HepG2 (cell line): ENCODE measurements around the gene CYB5A. TPM values are rescaled to one million over a fixed set of nuclear protein-coding genes. Genes with fewer than 3 reads are reported as not detected.

ENCODE experiments used
- ARID2 ChIP-seq: sonication (generic); formaldehyde crosslinking; IDR thresholded peaks from 2 replicates; pipeline ENCODE4 v1.8.1; 2022; ENCODE audit warnings: mild to moderate bottlenecking, missing genetic modification reagents, borderline replicate concordance
- ARNT2 ChIP-seq: sonication (generic); formaldehyde crosslinking; IDR thresholded peaks from 2 replicates; pipeline ENCODE4 v1.8.0; 2022; ENCODE audit warnings: mild to moderate bottlenecking, low read depth, missing genetic modification reagents, moderate library complexity
- FOSL2 ChIP-seq: sonication (generic); formaldehyde crosslinking; IDR thresholded peaks from 2 replicates; pipeline ENCODE4 v1.4.0; 2020; ENCODE audit warnings: missing genetic modification reagents
- FOXK2 ChIP-seq: fragments of 450-650 bp; IDR thresholded peaks from 2 replicates; pipeline ENCODE4 v1.6.1; 2016
- GATAD2A ChIP-seq: IDR thresholded peaks from 2 replicates; pipeline ENCODE4 v1.6.1; 2016
- GTF3A ChIP-seq: sonication (generic); formaldehyde crosslinking; conservative IDR thresholded peaks from 2 replicates; pipeline ENCODE4 v1.4.0; 2020; ENCODE audit warnings: mild to moderate bottlenecking, missing genetic modification reagents
- HNF4A ChIP-seq: sonication (generic); formaldehyde crosslinking; IDR thresholded peaks from 2 replicates; pipeline ENCODE4 v1.4.0; 2020; ENCODE audit warnings: missing genetic modification reagents
- HNF4G ChIP-seq, 2 experiments: sonication (generic) in 1 of 2; formaldehyde crosslinking in 1 of 2; IDR thresholded peaks; 2 replicates each; pipeline versions ENCODE4 v1.4.0 to v1.6.1; 2011 to 2020; ENCODE audit warnings: borderline replicate concordance in 2 of 2, low read depth in 2 of 2, mild to moderate bottlenecking in 2 of 2, low read length in 1 of 2, missing genetic modification reagents in 1 of 2, moderate library complexity in 1 of 2
- MAFF ChIP-seq: IDR thresholded peaks from 2 replicates; pipeline ENCODE4 v1.6.1; 2011; ENCODE audit warnings: low read depth, low read length, improper control_type of control experiment
- MAFK ChIP-seq, 2 experiments: IDR thresholded peaks in 1 of 2; conservative IDR thresholded peaks in 1 of 2; 2 replicates each; pipeline ENCODE4 v1.6.1; 2011; ENCODE audit warnings: improper control_type of control experiment in 2 of 2, low read length in 2 of 2
- MED1 ChIP-seq: sonication (generic); formaldehyde crosslinking; IDR thresholded peaks from 2 replicates; pipeline ENCODE4 v1.4.0; 2020; ENCODE audit warnings: missing genetic modification reagents
- MED8 ChIP-seq: sonication (generic); formaldehyde crosslinking; IDR thresholded peaks from 2 replicates; pipeline ENCODE4 v1.8.1; 2023; ENCODE audit warnings: mild to moderate bottlenecking, missing genetic modification reagents; ENCODE audit not compliant: insufficient replicate concordance
- MXI1 ChIP-seq: IDR thresholded peaks from 3 replicates; pipeline ENCODE4 v1.6.1; 2012; ENCODE audit warnings: low read depth, low read length, inconsistent platforms, borderline replicate concordance
- NR2C2 ChIP-seq: sonication (generic); formaldehyde crosslinking; IDR thresholded peaks from 2 replicates; pipeline ENCODE4 v1.4.0; 2020; ENCODE audit warnings: missing genetic modification reagents, mild to moderate bottlenecking, moderate library complexity, borderline replicate concordance
- NR2F1 ChIP-seq, 2 experiments: fragments of 450-650 bp in 1 of 2; formaldehyde crosslinking in 1 of 2; IDR thresholded peaks; 2 replicates each; pipeline versions ENCODE4 v1.5.0 to v1.6.1; 2016 to 2020; ENCODE audit warnings: mild to moderate bottlenecking in 1 of 2, missing compliant biosample characterization in 1 of 2, missing genetic modification reagents in 1 of 2, moderate library complexity in 1 of 2
- POLR2AphosphoS2 ChIP-seq: IDR thresholded peaks from 2 replicates; pipeline ENCODE4 v1.6.1; 2011; ENCODE audit warnings: low read depth, low read length, improper control_type of control experiment
- PPARG ChIP-seq: conservative IDR thresholded peaks from 2 replicates; pipeline ENCODE4 v1.6.1; 2016; ENCODE audit warnings: missing biosample characterization, missing genetic modification reagents
- ZNF264 ChIP-seq: sonication (generic); formaldehyde crosslinking; IDR thresholded peaks from 2 replicates; pipeline ENCODE4 v1.4.0; 2020; ENCODE audit warnings: missing genetic modification reagents
- polyA plus RNA-seq, 8 experiments: library from polyadenylated mRNA; depleted of rRNA in 3 of 8; stranded (reverse) in 7 of 8; unstranded in 1 of 8; fragments of >200 nt; fragmentation: Illumina TruSeq in 4 of 8; extraction: Trizol in 4 of 8; gene quantifications; 2 replicates each; pipeline versions ENCODE4 v1.2.1 to v1.2.3, GENCODE V29; 2011 to 2016; ENCODE audit warnings: low read depth in 4 of 8, missing spikeins in 1 of 8, mixed read lengths in 1 of 8; ENCODE audit not compliant: insufficient read depth in 1 of 8
- total RNA-seq, 5 experiments: library from RNA; depleted of rRNA; stranded (reverse); fragments of >200 nt; fragmentation: Illumina TruSeq; extraction: Trizol; gene quantifications; 2 replicates each; pipeline ENCODE4 v1.2.3, GENCODE V29; 2016; ENCODE audit warnings: low read depth in 1 of 5
- TF ChIP-seq, protein P1 (sequence below): sonication (generic); formaldehyde crosslinking; conservative IDR thresholded peaks from 2 replicates; pipeline ENCODE4 v1.4.0; 2020; ENCODE audit warnings: mild to moderate bottlenecking, missing genetic modification reagents, moderate library complexity

CYB5A gene
- total and polyA plus RNA-seq, 2 of the 13 experiments (the other 11 are each of a cell fraction or from before 2014, with no cell fraction given): 215 to 356 TPM

DNA sequence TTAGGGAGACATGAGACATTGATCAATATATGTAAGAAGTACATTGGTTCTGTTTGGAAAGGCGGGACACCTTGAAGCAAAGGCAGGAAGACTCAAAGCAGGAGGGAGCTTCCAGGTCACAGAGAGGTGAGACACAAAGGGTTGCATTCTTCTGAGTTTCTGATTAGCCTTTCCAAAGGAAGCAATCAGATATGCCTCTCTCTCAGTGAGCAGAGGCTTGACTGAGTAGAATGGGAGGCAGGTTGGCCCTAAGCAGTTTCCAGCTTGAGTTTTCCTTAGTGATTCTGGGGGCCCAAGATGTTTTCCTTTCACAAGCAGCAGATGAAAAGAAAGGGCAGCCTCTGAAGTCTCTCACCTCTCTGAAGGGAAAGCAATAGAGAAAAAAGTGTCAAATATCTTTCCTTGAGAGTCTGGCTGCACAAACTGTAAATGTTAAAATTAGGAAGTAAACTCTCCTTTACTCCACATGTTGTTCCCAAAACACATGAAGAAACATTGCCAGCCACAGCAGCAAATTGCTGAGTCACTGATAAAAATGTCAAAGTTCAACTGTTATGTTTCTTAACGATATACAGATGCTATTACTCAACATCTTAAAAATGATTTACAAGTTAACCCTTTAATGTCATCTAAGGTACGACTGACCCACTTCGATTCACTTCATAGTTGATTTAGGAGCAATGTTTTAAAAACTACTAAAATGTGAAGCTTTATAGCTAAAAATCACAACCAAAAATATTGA is 40.3 kb downstream of the CYB5A start (continued):
- no peak for TF ChIP-seq ZNF264 (CRISPR knock-in tag)
- TF ChIP-seq MXI1: 0 out of 3 replicates have a peak, but pooled peaks have one; percentile 16
- peak; percentile 83 for TF ChIP-seq NR2C2 (CRISPR knock-in tag)
- TF ChIP-seq MAFF: peak; percentile 97
- TF ChIP-seq HNF4A (CRISPR knock-in tag): peak; percentile 68
- peak; percentile 9; the same call in 1 of the 2 replicates for TF ChIP-seq FOSL2 (CRISPR knock-in tag)
- TF ChIP-seq, protein P1, sequence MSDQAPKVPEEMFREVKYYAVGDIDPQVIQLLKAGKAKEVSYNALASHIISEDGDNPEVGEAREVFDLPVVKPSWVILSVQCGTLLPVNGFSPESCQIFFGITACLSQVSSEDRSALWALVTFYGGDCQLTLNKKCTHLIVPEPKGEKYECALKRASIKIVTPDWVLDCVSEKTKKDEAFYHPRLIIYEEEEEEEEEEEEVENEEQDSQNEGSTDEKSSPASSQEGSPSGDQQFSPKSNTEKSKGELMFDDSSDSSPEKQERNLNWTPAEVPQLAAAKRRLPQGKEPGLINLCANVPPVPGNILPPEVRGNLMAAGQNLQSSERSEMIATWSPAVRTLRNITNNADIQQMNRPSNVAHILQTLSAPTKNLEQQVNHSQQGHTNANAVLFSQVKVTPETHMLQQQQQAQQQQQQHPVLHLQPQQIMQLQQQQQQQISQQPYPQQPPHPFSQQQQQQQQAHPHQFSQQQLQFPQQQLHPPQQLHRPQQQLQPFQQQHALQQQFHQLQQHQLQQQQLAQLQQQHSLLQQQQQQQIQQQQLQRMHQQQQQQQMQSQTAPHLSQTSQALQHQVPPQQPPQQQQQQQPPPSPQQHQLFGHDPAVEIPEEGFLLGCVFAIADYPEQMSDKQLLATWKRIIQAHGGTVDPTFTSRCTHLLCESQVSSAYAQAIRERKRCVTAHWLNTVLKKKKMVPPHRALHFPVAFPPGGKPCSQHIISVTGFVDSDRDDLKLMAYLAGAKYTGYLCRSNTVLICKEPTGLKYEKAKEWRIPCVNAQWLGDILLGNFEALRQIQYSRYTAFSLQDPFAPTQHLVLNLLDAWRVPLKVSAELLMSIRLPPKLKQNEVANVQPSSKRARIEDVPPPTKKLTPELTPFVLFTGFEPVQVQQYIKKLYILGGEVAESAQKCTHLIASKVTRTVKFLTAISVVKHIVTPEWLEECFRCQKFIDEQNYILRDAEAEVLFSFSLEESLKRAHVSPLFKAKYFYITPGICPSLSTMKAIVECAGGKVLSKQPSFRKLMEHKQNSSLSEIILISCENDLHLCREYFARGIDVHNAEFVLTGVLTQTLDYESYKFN (CRISPR knock-in tag): peak; percentile 41
- no peak for TF ChIP-seq MED8 (CRISPR knock-in tag)
- TF ChIP-seq GATAD2A (CRISPR knock-in tag): peak; percentile 87
- peak; percentile 97 to 99 for TF ChIP-seq MAFK (conservative IDR thresholded peaks at IDR 0.05 in 1 of 2, IDR thresholded peaks at IDR 0.05 in 1 of 2; ENCODE audit: low read length in 2 of 2)
- TF ChIP-seq PPARG (CRISPR knock-in tag): peak; percentile 32; the same call in 1 of the 2 replicates
- no peak for TF ChIP-seq ARID2 (CRISPR knock-in tag)
- TF ChIP-seq POLR2AphosphoS2: peak; percentile 59; the same call in 1 of the 2 replicates
- TF ChIP-seq HNF4G (IDR thresholded peaks at IDR 0.05; ENCODE audit: borderline replicate concordance, low read depth, low read length): peak; percentile 22; the same call in 1 of the 2 replicates
- no peak for TF ChIP-seq HNF4G (CRISPR knock-in tag; IDR thresholded peaks at IDR 0.05; ENCODE audit: borderline replicate concordance, low read depth)
- peak in 1 of 2 experiments; percentile 60; a peak in 2 of 4 replicates for TF ChIP-seq NR2F1 (CRISPR knock-in tag; IDR thresholded peaks at IDR 0.05)
- peak; percentile 27; the same call in 1 of the 2 replicates for TF ChIP-seq MED1 (CRISPR knock-in tag)
- TF ChIP-seq ARNT2 (CRISPR knock-in tag): no peak
- no peak for TF ChIP-seq FOXK2
- TF ChIP-seq GTF3A (CRISPR knock-in tag): no peak
